HepG2 (cell line): ENCODE data around the gene APOM. TPM values are rescaled to one million over a fixed set of nuclear protein-coding genes. Genes with fewer than 3 reads are reported as not detected.

Experiments
- ARID4A ChIP-seq: sonication (generic); formaldehyde crosslinking; IDR thresholded peaks from 2 replicates; pipeline ENCODE4 v1.5.0; 2020; ENCODE audit warnings: mild to moderate bottlenecking, missing genetic modification reagents, borderline replicate concordance
- ATF5 ChIP-seq: sonication (generic); formaldehyde crosslinking; IDR thresholded peaks from 2 replicates; pipeline ENCODE4 v1.4.0; 2020; ENCODE audit warnings: mild to moderate bottlenecking, low read depth, missing genetic modification reagents
- CEBPB ChIP-seq: IDR thresholded peaks from 2 replicates; pipeline ENCODE4 v1.6.1; 2011; ENCODE audit warnings: low read depth, low read length, improper control_type of control experiment, borderline replicate concordance
- ISX ChIP-seq: sonication (generic); formaldehyde crosslinking; conservative IDR thresholded peaks from 2 replicates; pipeline ENCODE4 v1.5.0; 2020; ENCODE audit warnings: missing genetic modification reagents
- JUN ChIP-seq: sonication (generic); formaldehyde crosslinking; IDR thresholded peaks from 2 replicates; pipeline ENCODE4 v1.4.0; 2020; ENCODE audit warnings: mild to moderate bottlenecking, missing genetic modification reagents
- LCORL ChIP-seq, 2 experiments: fragments of 450-650 bp in 1 of 2; sonication (generic) in 1 of 2; formaldehyde crosslinking in 1 of 2; IDR thresholded peaks; 2 replicates each; pipeline versions ENCODE4 v1.5.0 to v1.6.1; 2017 to 2020; ENCODE audit warnings: antibody characterized with exemption in 1 of 2, missing genetic modification reagents in 1 of 2
- MXD3 ChIP-seq: IDR thresholded peaks from 2 replicates; pipeline ENCODE4 v1.6.1; 2016; ENCODE audit warnings: mild to moderate bottlenecking, missing biosample characterization, missing genetic modification reagents
- NR2C2 ChIP-seq: sonication (generic); formaldehyde crosslinking; IDR thresholded peaks from 2 replicates; pipeline ENCODE4 v1.4.0; 2020; ENCODE audit warnings: missing genetic modification reagents, mild to moderate bottlenecking, moderate library complexity, borderline replicate concordance
- SNRNP70 ChIP-seq: fragments of 200-400 bp; formaldehyde crosslinking; IDR thresholded peaks from 2 replicates; pipeline ENCODE4 v1.6.1; 2017; ENCODE audit warnings: mild to moderate bottlenecking, low read depth, low read length, moderate library complexity
- TBX3 ChIP-seq: fragments of 450-650 bp; IDR thresholded peaks from 2 replicates; pipeline ENCODE4 v1.6.1; 2017; ENCODE audit warnings: antibody characterized with exemption, mild to moderate bottlenecking, inconsistent platforms, borderline replicate concordance
- THAP11 ChIP-seq: IDR thresholded peaks from 2 replicates; pipeline ENCODE4 v1.6.1; 2016; ENCODE audit warnings: missing biosample characterization, missing genetic modification reagents
- ZFP36L1 ChIP-seq: sonication (generic); formaldehyde crosslinking; IDR thresholded peaks from 2 replicates; pipeline ENCODE4 v1.8.0; 2022; ENCODE audit warnings: mild to moderate bottlenecking, missing genetic modification reagents, moderate library complexity
- ZFP91 ChIP-seq: sonication (generic); formaldehyde crosslinking; IDR thresholded peaks from 2 replicates; pipeline ENCODE4 v1.9.0; 2022; ENCODE audit warnings: missing genetic modification reagents, mild to moderate bottlenecking, borderline replicate concordance
- ZHX1 ChIP-seq: sonication (generic); formaldehyde crosslinking; IDR thresholded peaks from 2 replicates; pipeline ENCODE4 v1.8.1; 2022; ENCODE audit warnings: low read depth, mild to moderate bottlenecking, missing genetic modification reagents
- ZNF24 ChIP-seq: fragments of 450-650 bp; IDR thresholded peaks from 2 replicates; pipeline ENCODE4 v1.6.1; 2017; ENCODE audit warnings: antibody characterized with exemption, mild to moderate bottlenecking
- ZNF484 ChIP-seq: sonication (generic); formaldehyde crosslinking; IDR thresholded peaks from 2 replicates; pipeline ENCODE4 v1.5.1; 2020; ENCODE audit warnings: mild to moderate bottlenecking, low read depth, missing genetic modification reagents, borderline replicate concordance
- ZNF501 ChIP-seq: sonication (generic); formaldehyde crosslinking; IDR thresholded peaks from 2 replicates; pipeline ENCODE4 v1.5.1; 2020; ENCODE audit warnings: mild to moderate bottlenecking, moderate library complexity, missing genetic modification reagents
- ZNF7 ChIP-seq: IDR thresholded peaks from 2 replicates; pipeline ENCODE4 v1.6.1; 2016; ENCODE audit warnings: missing biosample characterization, missing genetic modification reagents
- ZNF83 ChIP-seq: sonication (generic); formaldehyde crosslinking; IDR thresholded peaks from 2 replicates; pipeline ENCODE4 v1.4.0; 2020; ENCODE audit warnings: missing genetic modification reagents, mild to moderate bottlenecking, borderline replicate concordance
- polyA plus RNA-seq, 8 experiments: library from polyadenylated mRNA; depleted of rRNA in 3 of 8; stranded (reverse) in 7 of 8; unstranded in 1 of 8; fragments of >200 nt; fragmentation: Illumina TruSeq in 4 of 8; extraction: Trizol in 4 of 8; gene quantifications; 2 replicates each; pipeline versions ENCODE4 v1.2.1 to v1.2.3, GENCODE V29; 2011 to 2016; ENCODE audit warnings: low read depth in 4 of 8, missing spikeins in 1 of 8, mixed read lengths in 1 of 8; ENCODE audit not compliant: insufficient read depth in 1 of 8
- total RNA-seq, 5 experiments: library from RNA; depleted of rRNA; stranded (reverse); fragments of >200 nt; fragmentation: Illumina TruSeq; extraction: Trizol; gene quantifications; 2 replicates each; pipeline ENCODE4 v1.2.3, GENCODE V29; 2016; ENCODE audit warnings: low read depth in 1 of 5

APOM gene
- total and polyA plus RNA-seq, 2 of the 13 experiments (the other 11 are each of a cell fraction or from before 2014, with no cell fraction given): 98.2 to 1,140 TPM

GRCh38 chr6:31652925-31653724, 2.6 kb upstream of the APOM start (continued):
- TF ChIP-seq ZFP36L1 (CRISPR knock-in tag) (no peak), LCORL (IDR thresholded peaks at IDR 0.05) (no peak), LCORL (CRISPR knock-in tag; IDR thresholded peaks at IDR 0.05) (no peak), ZFP91 (CRISPR knock-in tag) (no peak; the same call in 1 of the 2 replicates), ARID4A (CRISPR knock-in tag) (no peak), ATF5 (CRISPR knock-in tag) (0 out of 2 replicates have a peak, but pooled peaks have one; percentile 10), NR2C2 (CRISPR knock-in tag) (peak; percentile 76; the same call in 1 of the 2 replicates), THAP11 (CRISPR knock-in tag) (no peak), TBX3 (no peak), ZNF83 (no peak), JUN (CRISPR knock-in tag) (no peak; the same call in 1 of the 2 replicates), SNRNP70 (no peak), CEBPB (no peak), ZNF501 (CRISPR knock-in tag) (peak; percentile 57), ZNF7 (CRISPR knock-in tag) (no peak), ZNF24 (no peak), MXD3 (CRISPR knock-in tag) (no peak), ZHX1 (CRISPR knock-in tag) (no peak), ISX (CRISPR knock-in tag) (no peak), ZNF484 (CRISPR knock-in tag) (no peak)
